ENCODE data around the gene ATAD2B. TPM values are rescaled to one million over a fixed set of nuclear protein-coding genes. Genes with fewer than 3 reads are reported as not detected.

Gene ATAD2B
- polyA plus RNA-seq, 1 of the 3 experiments (the other 2 are of a cell fraction): 1.3 TPM

DNA sequence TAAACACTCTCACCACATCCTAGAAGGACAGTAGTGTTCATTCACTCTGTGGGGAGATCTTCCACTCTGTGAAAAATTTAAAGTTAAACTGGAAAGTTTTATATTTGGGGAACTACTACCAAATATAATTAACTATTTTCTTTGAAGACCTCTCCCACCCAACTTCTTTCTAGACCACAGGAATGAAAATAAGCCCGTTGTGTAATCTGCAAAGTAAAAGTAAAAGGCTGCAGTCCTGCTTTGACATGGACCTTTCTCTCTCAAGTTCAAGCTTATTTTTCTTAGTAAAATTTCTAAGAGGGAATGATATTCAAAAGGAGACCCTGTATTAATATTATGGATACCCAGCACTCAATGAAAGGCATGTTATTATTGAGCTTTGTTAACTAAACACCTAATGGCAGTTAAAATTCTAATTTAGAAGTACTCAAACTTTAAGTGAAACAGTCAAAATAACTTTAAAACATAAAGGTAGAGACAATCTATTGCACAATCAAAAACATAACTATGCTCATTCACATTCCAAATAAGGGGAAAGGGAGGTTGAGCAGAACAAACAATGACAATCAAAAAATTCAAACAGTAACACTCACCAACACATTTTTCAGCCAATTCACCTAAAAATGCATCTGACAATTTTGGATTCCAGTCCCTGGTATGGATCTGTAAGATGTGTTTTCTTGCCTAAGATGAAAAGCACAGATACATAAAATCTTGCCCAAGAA is 98.5 kb downstream of the ATAD2B start:
- DNase-seq: no peak
- no peaks in the 10 kb centered on the region for H3K9me2 ChIP-seq
- H3K4me1 ChIP-seq (ENCODE audit: control insufficient read depth in 1 of 2, insufficient read depth in 2 of 2, low read depth in 1 of 2, low read length in 1 of 2): no peaks in the 10 kb centered on the region; a peak in 1 of 4 replicates
- no peak overlapping the region for H3K4me2 ChIP-seq
- H3K27me3 ChIP-seq (ENCODE audit: insufficient read depth): no peaks in the 10 kb centered on the region
- no peak overlapping the region for H3K27ac ChIP-seq (ENCODE audit: low read depth in 2 of 2, low read length in 1 of 2)
- no peaks in the 10 kb centered on the region for H3K79me2 ChIP-seq (ENCODE audit: insufficient read depth)
- TF ChIP-seq, protein P1, sequence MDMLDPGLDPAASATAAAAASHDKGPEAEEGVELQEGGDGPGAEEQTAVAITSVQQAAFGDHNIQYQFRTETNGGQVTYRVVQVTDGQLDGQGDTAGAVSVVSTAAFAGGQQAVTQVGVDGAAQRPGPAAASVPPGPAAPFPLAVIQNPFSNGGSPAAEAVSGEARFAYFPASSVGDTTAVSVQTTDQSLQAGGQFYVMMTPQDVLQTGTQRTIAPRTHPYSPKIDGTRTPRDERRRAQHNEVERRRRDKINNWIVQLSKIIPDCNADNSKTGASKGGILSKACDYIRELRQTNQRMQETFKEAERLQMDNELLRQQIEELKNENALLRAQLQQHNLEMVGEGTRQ (IDR thresholded peaks at IDR 0.05; ENCODE audit: borderline replicate concordance, low read depth, low read length): no peak
- TF ChIP-seq SMC3 (IDR thresholded peaks at IDR 0.05; ENCODE audit: low read depth, low read length) (no peak), POLR2AphosphoS5 (IDR thresholded peaks at IDR 0.05; ENCODE audit: low read depth, low read length) (no peak)
- no peaks in the 10 kb centered on the region for H3K9me3 ChIP-seq
- WGBS (ENCODE audit: low lambda C conversion rate): 86% methylated on average over 1 of the region's 1 CpG
- no peaks in the 10 kb centered on the region for H4K20me1 ChIP-seq (ENCODE audit: insufficient read depth)
- H3K36me3 ChIP-seq (replicated peaks in 1 of 2; ENCODE audit: control insufficient read depth in 1 of 2, insufficient read depth in 2 of 2, low read length in 1 of 2): peaks cover 3 to 5% of the 10 kb centered on the region in 2 experiments
- no peak overlapping the region for H2AFZ ChIP-seq (ENCODE audit: low read depth)
- H3F3A ChIP-seq (replicated peaks; ENCODE audit: insufficient read depth): peaks cover 19% of the 10 kb centered on the region
- no peak overlapping the region for H3K9ac ChIP-seq
- POLR2A ChIA-PET: no interaction called here
- CTCF ChIA-PET: interaction anchor here (5.7 to 8.2 kb wide), 2 partner anchors 98 to 254 kb away, joined by 68 to 72 read pairs; partner anchors contain the start of genes ATAD2B and TP53I3
- H3K4me3 ChIP-seq (ENCODE audit: low read depth in 2 of 2, low read length in 1 of 2): no peak overlapping the region

DNA sequence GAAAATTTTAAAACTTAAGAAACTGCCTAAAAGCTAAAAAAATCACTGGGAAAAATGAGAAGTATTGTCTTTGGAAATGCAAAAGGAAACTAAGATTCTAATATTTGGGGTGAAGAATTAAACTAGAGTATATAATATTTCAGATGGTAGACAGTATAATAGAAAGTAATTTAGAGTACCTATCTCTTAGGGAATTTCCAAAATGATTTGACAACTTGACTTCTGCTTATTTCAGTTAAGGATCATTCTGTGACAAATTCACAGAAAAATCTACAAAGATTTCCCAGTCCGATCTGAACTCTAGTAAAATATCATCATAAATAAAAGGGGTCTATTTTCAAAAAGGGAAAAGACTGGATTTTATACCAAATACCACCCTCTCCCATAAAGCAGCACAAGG is 99.6 kb downstream of the ATAD2B start:
- TF ChIP-seq, protein P2, sequence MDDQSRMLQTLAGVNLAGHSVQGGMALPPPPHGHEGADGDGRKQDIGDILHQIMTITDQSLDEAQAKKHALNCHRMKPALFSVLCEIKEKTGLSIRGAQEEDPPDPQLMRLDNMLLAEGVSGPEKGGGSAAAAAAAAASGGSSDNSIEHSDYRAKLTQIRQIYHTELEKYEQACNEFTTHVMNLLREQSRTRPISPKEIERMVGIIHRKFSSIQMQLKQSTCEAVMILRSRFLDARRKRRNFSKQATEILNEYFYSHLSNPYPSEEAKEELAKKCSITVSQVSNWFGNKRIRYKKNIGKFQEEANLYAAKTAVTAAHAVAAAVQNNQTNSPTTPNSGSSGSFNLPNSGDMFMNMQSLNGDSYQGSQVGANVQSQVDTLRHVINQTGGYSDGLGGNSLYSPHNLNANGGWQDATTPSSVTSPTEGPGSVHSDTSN (IDR thresholded peaks at IDR 0.05): no peak
- TF ChIP-seq GATA2 (CRISPR knock-in tag; IDR thresholded peaks at IDR 0.05) (no peak), GABPA (IDR thresholded peaks at IDR 0.05; ENCODE audit: low read depth) (no peak), TCF12 (IDR thresholded peaks at IDR 0.05) (no peak), FOXM1 (IDR thresholded peaks at IDR 0.05; ENCODE audit: low read depth) (no peak), RCOR1 (IDR thresholded peaks at IDR 0.05; ENCODE audit: low read length) (no peak), POLR2AphosphoS5 (IDR thresholded peaks at IDR 0.05; ENCODE audit: low read depth, low read length) (no peak), JUND (IDR thresholded peaks at IDR 0.05) (no peak)
- TF ChIP-seq, protein P3, sequence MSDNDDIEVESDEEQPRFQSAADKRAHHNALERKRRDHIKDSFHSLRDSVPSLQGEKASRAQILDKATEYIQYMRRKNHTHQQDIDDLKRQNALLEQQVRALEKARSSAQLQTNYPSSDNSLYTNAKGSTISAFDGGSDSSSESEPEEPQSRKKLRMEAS (IDR thresholded peaks at IDR 0.05; ENCODE audit: low read depth): no peak
- WGBS (ENCODE audit: low lambda C conversion rate): 92% methylated on average over 1 of the region's 1 CpG
- CTCF ChIA-PET: interaction anchor here (1.3 to 8.2 kb wide), 3 partner anchors 10 to 255 kb away, joined by 5 to 72 read pairs (median 68); partner anchors contain the start of genes ATAD2B and TP53I3

More for the DNA sequence above, 99.6 kb downstream of the ATAD2B start:
- Histone ChIP-seq H3K27me3 (ENCODE audit: insufficient read depth) (no peaks in the 10 kb centered on the region), H3K4me3 (ENCODE audit: low read depth in 2 of 2, low read length in 1 of 2) (no peak overlapping the region), H3K4me2 (no peak overlapping the region), H3K79me2 (ENCODE audit: insufficient read depth) (no peaks in the 10 kb centered on the region), H3K36me3 (replicated peaks in 1 of 2; ENCODE audit: control insufficient read depth in 1 of 2, insufficient read depth in 2 of 2, low read length in 1 of 2) (peaks cover 3 to 7% of the 10 kb centered on the region in 2 experiments), H3K27ac (ENCODE audit: low read depth in 2 of 2, low read length in 1 of 2) (no peak overlapping the region), H3K9me3 (no peaks in the 10 kb centered on the region), H4K20me1 (ENCODE audit: insufficient read depth) (no peaks in the 10 kb centered on the region), H3K9ac (no peak overlapping the region), H3F3A (replicated peaks; ENCODE audit: insufficient read depth) (peaks cover 19% of the 10 kb centered on the region), H3K4me1 (ENCODE audit: control insufficient read depth in 1 of 2, insufficient read depth in 2 of 2, low read depth in 1 of 2, low read length in 1 of 2) (no peaks in the 10 kb centered on the region; a peak in 1 of 4 replicates), H3K9me2 (no peaks in the 10 kb centered on the region), H2AFZ (ENCODE audit: low read depth) (no peak overlapping the region)
- POLR2A ChIA-PET: interaction anchor here (0.7 kb wide), 1 partner anchor 258 kb away, joined by 3 read pairs; no protein-coding TSS in a partner anchor
- DNase-seq: no peak
